ENCODE measurements around the gene DHRS9. TPM values are rescaled to one million over a fixed set of nuclear protein-coding genes. Genes with fewer than 3 reads are reported as not detected.

DHRS9 gene
- polyA plus RNA-seq, 1 donor = 0.48 TPM

GRCh38 chr2:169110419-169110818 is 41.1 kb downstream of the DHRS9 start:
- no peak for DNase-seq
- H3K27ac ChIP-seq (ENCODE audit: low read length) = no peak overlapping the region

GRCh38 chr2:169110916-169111315 is 41.6 kb downstream of the DHRS9 start:
- WGBS (ENCODE audit: insufficient coverage, low lambda C conversion rate) = no CpG with 5 or more reads among the region's 18 CpGs
- H3K4me1 ChIP-seq (ENCODE audit: control insufficient read depth, insufficient read depth, low read length) = no peaks in the 10 kb centered on the region
- no peak overlapping the region for H3K4me3 ChIP-seq (ENCODE audit: low read length)
- H3K36me3 ChIP-seq (ENCODE audit: control insufficient read depth, insufficient read depth, low read length) = no peaks in the 10 kb centered on the region
- no peaks in the 10 kb centered on the region for H3K9me3 ChIP-seq (ENCODE audit: control insufficient read depth, low read depth, low read length)
- no peak for DNase-seq
- H3K27me3 ChIP-seq (ENCODE audit: control insufficient read depth, insufficient read depth, low read length) = no peaks in the 10 kb centered on the region
- H3K27ac ChIP-seq (ENCODE audit: low read length) = no peak overlapping the region

More at GRCh38 chr2:169110419-169110818, 41.1 kb downstream of the DHRS9 start:
- H3K4me3 ChIP-seq (ENCODE audit: low read length) = no peak overlapping the region
- no CpG with 5 or more reads among the region's 7 CpGs for WGBS (ENCODE audit: insufficient coverage, low lambda C conversion rate)
- H3K27me3 ChIP-seq (ENCODE audit: control insufficient read depth, insufficient read depth, low read length) = no peaks in the 10 kb centered on the region
- H3K36me3 ChIP-seq (ENCODE audit: control insufficient read depth, insufficient read depth, low read length) = no peaks in the 10 kb centered on the region
- H3K4me1 ChIP-seq (ENCODE audit: control insufficient read depth, insufficient read depth, low read length) = no peaks in the 10 kb centered on the region
- H3K9me3 ChIP-seq (ENCODE audit: control insufficient read depth, low read depth, low read length) = no peaks in the 10 kb centered on the region

GRCh38 chr2:169112841-169113240 is 43.5 kb downstream of the DHRS9 start:
- peak; percentile 52 to 57 for DNase-seq
- no CpG with 5 or more reads among the region's 6 CpGs for WGBS (ENCODE audit: insufficient coverage, low lambda C conversion rate)
- no peaks in the 10 kb centered on the region for H3K9me3 ChIP-seq (ENCODE audit: control insufficient read depth, low read depth, low read length)
- H3K27ac ChIP-seq (ENCODE audit: low read length) = no peak overlapping the region
- H3K4me1 ChIP-seq (ENCODE audit: control insufficient read depth, insufficient read depth, low read length) = no peaks in the 10 kb centered on the region
- no peaks in the 10 kb centered on the region for H3K36me3 ChIP-seq (ENCODE audit: control insufficient read depth, insufficient read depth, low read length)
- no peak overlapping the region for H3K4me3 ChIP-seq (ENCODE audit: low read length)
- no peaks in the 10 kb centered on the region for H3K27me3 ChIP-seq (ENCODE audit: control insufficient read depth, insufficient read depth, low read length)

- Histone ChIP-seq H3K27ac (ENCODE audit: low read length) (no peak overlapping the region), H3K36me3 (ENCODE audit: control insufficient read depth, insufficient read depth, low read length) (no peaks in the 10 kb centered on the region), H3K27me3 (ENCODE audit: control insufficient read depth, insufficient read depth, low read length) (no peaks in the 10 kb centered on the region), H3K4me1 (ENCODE audit: control insufficient read depth, insufficient read depth, low read length) (no peaks in the 10 kb centered on the region), H3K9me3 (ENCODE audit: control insufficient read depth, low read depth, low read length) (no peaks in the 10 kb centered on the region), H3K4me3 (ENCODE audit: low read length) (no peak overlapping the region)
- DNase-seq = no peak
- WGBS (ENCODE audit: insufficient coverage, low lambda C conversion rate) = no CpG with 5 or more reads among the region's 4 CpGs
Observed at GRCh38 chr2:169114056-169114455, 44.7 kb downstream of the DHRS9 start.

GRCh38 chr2:169116327-169116726 is 47.0 kb downstream of the DHRS9 start:
- no peaks in the 10 kb centered on the region for H3K4me1 ChIP-seq (ENCODE audit: control insufficient read depth, insufficient read depth, low read length)
- no peaks in the 10 kb centered on the region for H3K9me3 ChIP-seq (ENCODE audit: control insufficient read depth, low read depth, low read length)
- no peaks in the 10 kb centered on the region for H3K36me3 ChIP-seq (ENCODE audit: control insufficient read depth, insufficient read depth, low read length)
- no peaks in the 10 kb centered on the region for H3K27me3 ChIP-seq (ENCODE audit: control insufficient read depth, insufficient read depth, low read length)
- no peak for DNase-seq
- no peak overlapping the region for H3K27ac ChIP-seq (ENCODE audit: low read length)
- H3K4me3 ChIP-seq (ENCODE audit: low read length) = no peak overlapping the region
- WGBS (ENCODE audit: insufficient coverage, low lambda C conversion rate) = no CpG with 5 or more reads among the region's 2 CpGs

- Histone ChIP-seq H3K27ac (ENCODE audit: low read length) (no peak overlapping the region), H3K4me3 (ENCODE audit: low read length) (no peak overlapping the region), H3K36me3 (ENCODE audit: control insufficient read depth, insufficient read depth, low read length) (no peaks in the 10 kb centered on the region), H3K27me3 (ENCODE audit: control insufficient read depth, insufficient read depth, low read length) (no peaks in the 10 kb centered on the region), H3K4me1 (ENCODE audit: control insufficient read depth, insufficient read depth, low read length) (no peaks in the 10 kb centered on the region), H3K9me3 (ENCODE audit: control insufficient read depth, low read depth, low read length) (no peaks in the 10 kb centered on the region)
- no peak for DNase-seq
Observed at GRCh38 chr2:169116993-169117392, 47.6 kb downstream of the DHRS9 start.

GRCh38 chr2:169118060-169118459 is 48.7 kb downstream of the DHRS9 start:
- Histone ChIP-seq H3K9me3 (ENCODE audit: control insufficient read depth, low read depth, low read length) (no peaks in the 10 kb centered on the region), H3K4me1 (ENCODE audit: control insufficient read depth, insufficient read depth, low read length) (no peaks in the 10 kb centered on the region), H3K27ac (ENCODE audit: low read length) (no peak overlapping the region), H3K36me3 (ENCODE audit: control insufficient read depth, insufficient read depth, low read length) (no peaks in the 10 kb centered on the region), H3K27me3 (ENCODE audit: control insufficient read depth, insufficient read depth, low read length) (no peaks in the 10 kb centered on the region), H3K4me3 (ENCODE audit: low read length) (no peak overlapping the region)
- 60% methylated on average over 1 of the region's 2 CpGs for WGBS (ENCODE audit: insufficient coverage, low lambda C conversion rate)
- DNase-seq = no peak

GRCh38 chr2:169119123-169119760 is 49.9 kb downstream of the DHRS9 start:
- WGBS (ENCODE audit: insufficient coverage, low lambda C conversion rate) = no CpG with 5 or more reads among the region's 4 CpGs
- no peaks in the 10 kb centered on the region for H3K9me3 ChIP-seq (ENCODE audit: control insufficient read depth, low read depth, low read length)

GRCh38 chr2:169119851-169120250 is 50.5 kb downstream of the DHRS9 start:
- Histone ChIP-seq H3K27ac (ENCODE audit: low read length) (no peak overlapping the region), H3K4me1 (ENCODE audit: control insufficient read depth, insufficient read depth, low read length) (no peaks in the 10 kb centered on the region), H3K36me3 (ENCODE audit: control insufficient read depth, insufficient read depth, low read length) (no peaks in the 10 kb centered on the region), H3K4me3 (ENCODE audit: low read length) (no peak overlapping the region), H3K9me3 (ENCODE audit: control insufficient read depth, low read depth, low read length) (no peaks in the 10 kb centered on the region), H3K27me3 (ENCODE audit: control insufficient read depth, insufficient read depth, low read length) (no peaks in the 10 kb centered on the region)
- DNase-seq = no peak
- WGBS (ENCODE audit: insufficient coverage, low lambda C conversion rate) = no CpG with 5 or more reads among the region's 4 CpGs

More at GRCh38 chr2:169119123-169119760, 49.9 kb downstream of the DHRS9 start:
- Histone ChIP-seq H3K27ac (ENCODE audit: low read length) (no peak overlapping the region), H3K4me1 (ENCODE audit: control insufficient read depth, insufficient read depth, low read length) (no peaks in the 10 kb centered on the region), H3K4me3 (ENCODE audit: low read length) (no peak overlapping the region), H3K27me3 (ENCODE audit: control insufficient read depth, insufficient read depth, low read length) (no peaks in the 10 kb centered on the region), H3K36me3 (ENCODE audit: control insufficient read depth, insufficient read depth, low read length) (no peaks in the 10 kb centered on the region)
- no peak for DNase-seq

GRCh38 chr2:169129703-169130243 is 60.4 kb downstream of the DHRS9 start:
- DNase-seq = peak; percentile 61 to 79
- peak overlapping the region; percentile 56 for H3K27ac ChIP-seq (ENCODE audit: low read length)
- WGBS (ENCODE audit: insufficient coverage, low lambda C conversion rate) = 90% methylated on average over 2 of the region's 5 CpGs

More at GRCh38 chr2:169129703-169130243, 60.4 kb downstream of the DHRS9 start:
- Histone ChIP-seq H3K27me3 (ENCODE audit: control insufficient read depth, insufficient read depth, low read length) (no peaks in the 10 kb centered on the region), H3K9me3 (ENCODE audit: control insufficient read depth, low read depth, low read length) (no peaks in the 10 kb centered on the region), H3K4me3 (ENCODE audit: low read length) (no peak overlapping the region), H3K36me3 (ENCODE audit: control insufficient read depth, insufficient read depth, low read length) (no peaks in the 10 kb centered on the region), H3K4me1 (ENCODE audit: control insufficient read depth, insufficient read depth, low read length) (peaks cover 4% of the 10 kb centered on the region)

Measured in large intestine (tissue), 3 donors.